Heart right ventricle (tissue), 16 donors: ENCODE data around the gene TSEN54. TPM values are rescaled to one million over a fixed set of nuclear protein-coding genes. Genes with fewer than 3 reads are reported as not detected.

Source experiments
- ATAC-seq, 8 donors: fragments of 200-7000 bp; cut with Tn5 transposase; one replicate each; pipeline ENCODE4 v1.9.1; 2020; ENCODE audit warnings: mild to moderate bottlenecking in 8 of 8, moderate library complexity in 8 of 8, moderate number of reproducible peaks in 1 of 8
- DNase-seq, 2 donors: peaks; one replicate each; pipeline ENCODE4 v3.0.0-alpha.2; 2020
- H3K27ac ChIP-seq, 10 donors: fragments of 200-600 bp; sonication (generic) in 2 of 10; one replicate each; pipeline versions ENCODE4 v1.5.0 to v1.8.0; 2020 to 2022; ENCODE audit warnings: mild to moderate bottlenecking in 3 of 10
- H3K27me3 ChIP-seq, 7 donors: fragments of 200-600 bp; one replicate each; pipeline ENCODE4 v1.8.0; 2021 to 2022; ENCODE audit warnings: mild to moderate bottlenecking in 2 of 7
- H3K36me3 ChIP-seq, 9 donors: fragments of 200-600 bp; sonication (generic) in 1 of 9; one replicate each; pipeline versions ENCODE4 v1.5.0 to v1.8.0; 2020 to 2022; ENCODE audit warnings: mild to moderate bottlenecking in 2 of 9
- H3K4me1 ChIP-seq, 9 donors: fragments of 200-600 bp; sonication (generic) in 1 of 9; one replicate each; pipeline versions ENCODE4 v1.5.0 to v1.8.0; 2020 to 2022; ENCODE audit warnings: mild to moderate bottlenecking in 4 of 9
- H3K4me3 ChIP-seq, 10 donors: fragments of 200-600 bp; sonication (generic) in 2 of 10; one replicate each; pipeline versions ENCODE4 v1.5.0 to v1.8.0; 2020 to 2022; ENCODE audit warnings: mild to moderate bottlenecking in 7 of 10, moderate library complexity in 2 of 10
- H3K9me3 ChIP-seq, 11 donors: fragments of 200-600 bp in 10 of 11; sonication (generic) in 2 of 11; one replicate each; pipeline versions ENCODE4 v1.5.0 to v1.8.0; 2013 to 2022; ENCODE audit warnings: mild to moderate bottlenecking in 2 of 11, control low read depth in 1 of 11, moderate library complexity in 1 of 11
- CTCF ChIP-seq, 9 donors: fragments of 200-600 bp; sonication (generic) in 2 of 9; IDR thresholded peaks; one replicate each; pipeline versions ENCODE4 v1.5.0 to v1.8.0; 2021 to 2022; ENCODE audit warnings: antibody characterized with exemption in 9 of 9, mild to moderate bottlenecking in 5 of 9, moderate library complexity in 1 of 9
- WGBS, 2 donors: extraction: QIAGEN DNeasy Blood & Tissue Kit; methylation state at CpG; one replicate each; pipeline ENCODE4 v1.1.7; 2013; ENCODE audit warnings: inconsistent platforms in 1 of 2; 5-methylcytosine and 5-hydroxymethylcytosine counted together
- intact Hi-C, 10 donors: fragments of 100-400 bp; cut with DNase I; formaldehyde crosslinking; loops; one replicate each; pipeline versions ENCODE4 v1.11.1 to v1.14.2; 2022
- polyA plus RNA-seq, 2 donors: library from polyadenylated mRNA; stranded (reverse); fragments of 200-250 nt; gene quantifications; one replicate each; pipeline ENCODE4 v1.2.3, GENCODE V29; 2013
- total RNA-seq, 10 donors: library from RNA; stranded (reverse); fragmentation: NEBNext Ultra II Directional in 3 of 10; extraction: Animal tissue kit (Norgen Biotek cat#: 25700) in 3 of 10; gene quantifications; one replicate each; pipeline versions ENCODE4 v1.2.1 to v1.2.4, GENCODE V29; 2021 to 2023
- donor health status: Arrhythmogenic right ventricular cardiomyopathy.
- donor health status: ischemic (EF 13 %, LVEDD 7.1; RV severe dilation, severe dysfunction).
- donor health status: healthy with polysubstance abuse.
- donor health status: DM: no; HTN: yes; CAD: no.
- donor health status: DM: no; HTN: no; CAD: no.
- donor health status: ischemic (EF 25% LVEDD 6.9; RV normal size, moderate dysfunction).
- donor health status: ischemic (EF 25% LVEDD 5.7; RV mildly dilated, moderate dysfunction).
- donor health status: healthy.
- donor health status: DM: yes; HTN: yes; CAD: no.
- donor health status: Ischemic cardiomyopathy.
- donor health status: ischemic (EF 35%, LVEDD 5.7; RV mildly dilated, moderate dysfunction).
- donor health status: nonischemic (EF 11% LVEDD 7.7; RV severe dilation, severe dysfunction).
- donor health status: DM: yes; HTN: yes; CAD: no.
- donor health status: PGD.
- donor health status: ischemic (EF 29% LVEDD 5.4; RV normal size, mild dysfunction).
- donor health status: nonischemic (EF 23%, LVEDD 6.1; RV moderate dilation, normal function).

TSEN54 gene
- total and polyA plus RNA-seq, 12 donors, result 4.2 to 18.1 (median 6.7) TPM

DNA sequence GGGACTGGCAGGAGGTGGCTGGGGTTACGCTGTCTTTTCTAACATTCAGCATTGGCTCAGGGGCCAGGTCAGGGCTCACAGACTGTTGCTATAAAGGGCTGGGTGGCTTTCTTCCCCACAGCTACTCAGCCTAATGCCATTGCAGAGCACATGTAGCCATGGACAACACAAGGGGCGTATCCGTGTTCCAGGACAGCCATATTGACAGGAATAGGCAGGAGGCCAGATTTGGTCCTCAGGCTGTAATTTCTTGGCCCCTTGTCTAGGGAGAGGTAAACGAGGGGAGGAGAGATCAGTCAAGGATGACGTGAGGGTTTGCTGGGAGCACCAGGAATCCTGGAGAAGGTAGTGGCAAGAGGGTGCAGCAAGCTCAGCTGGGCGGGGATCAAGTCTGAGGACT is 50.1 kb downstream of the TSEN54 start:
- Histone ChIP-seq H3K9me3 (no peaks in the 10 kb centered on the region), H3K27me3 (no peaks in the 10 kb centered on the region), H3K4me1 (peaks cover 0 to 12% (median 0%) of the 10 kb centered on the region in 9 donors), H3K4me3 (no peak overlapping the region), H3K27ac (no peak overlapping the region), H3K36me3 (peaks cover 0 to 6% (median 0%) of the 10 kb centered on the region in 9 donors)
- no peak for TF ChIP-seq CTCF (IDR thresholded peaks at IDR 0.05)
- intact Hi-C loops, result no loop called here
- 72 to 85% methylated on average over 6 of the region's 6 CpGs for WGBS, 2 donors
- DNase-seq (no peak), ATAC-seq (no peak)

GRCh38 chr17:75566834-75567233 is 50.5 kb downstream of the TSEN54 start:
- no peak for TF ChIP-seq CTCF (IDR thresholded peaks at IDR 0.05)
- 94 to 98% methylated on average over 5 of the region's 5 CpGs for WGBS, 2 donors
- DNase-seq (no peak), ATAC-seq (no peak)
- Histone ChIP-seq H3K4me1 (peaks cover 0 to 16% (median 0%) of the 10 kb centered on the region in 9 donors), H3K4me3 (no peak overlapping the region), H3K27me3 (no peaks in the 10 kb centered on the region), H3K27ac (no peak overlapping the region), H3K9me3 (no peaks in the 10 kb centered on the region), H3K36me3 (peaks cover 0 to 6% (median 0%) of the 10 kb centered on the region in 9 donors)
- intact Hi-C loops, result no loop called here

DNA sequence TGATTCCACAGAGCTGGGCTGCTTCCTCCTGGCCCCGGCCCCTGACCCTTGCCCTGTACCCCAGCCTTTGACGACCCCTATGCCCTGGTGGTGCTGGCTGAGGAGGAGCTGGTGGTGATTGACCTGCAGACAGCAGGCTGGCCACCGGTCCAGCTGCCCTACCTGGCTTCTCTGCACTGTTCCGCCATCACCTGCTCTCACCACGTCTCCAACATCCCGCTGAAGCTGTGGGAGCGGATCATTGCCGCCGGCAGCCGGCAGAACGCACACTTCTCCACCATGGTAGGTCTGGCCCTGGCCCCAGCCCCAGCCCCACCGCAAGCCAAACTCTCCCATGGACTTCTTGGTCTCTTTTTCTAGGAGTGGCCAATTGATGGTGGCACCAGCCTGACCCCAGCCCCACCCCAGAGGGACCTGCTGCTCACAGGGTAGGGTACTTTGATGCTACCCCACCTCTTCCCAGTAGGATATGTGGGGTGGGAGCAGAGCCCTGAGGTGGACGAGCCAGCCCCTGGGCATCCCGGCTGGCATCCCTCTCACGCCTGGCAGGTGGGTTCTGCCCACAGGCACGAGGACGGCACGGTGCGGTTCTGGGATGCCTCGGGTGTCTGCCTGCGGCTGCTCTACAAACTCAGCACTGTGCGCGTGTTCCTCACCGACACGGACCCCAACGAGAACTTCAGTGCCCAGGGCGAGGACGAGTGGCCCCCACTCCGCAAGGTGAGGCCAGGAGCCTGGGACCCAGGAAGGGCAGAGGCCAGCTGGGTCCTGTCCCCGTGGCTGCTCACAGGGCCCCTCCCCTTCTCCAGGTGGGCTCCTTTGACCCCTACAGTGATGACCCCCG is 52.3 kb downstream of the TSEN54 start:
- DNase-seq (no peak), ATAC-seq (no peak)
- Histone ChIP-seq H3K36me3 (peaks cover 0 to 4% (median 0%) of the 10 kb centered on the region in 9 donors), H3K9me3 (no peaks in the 10 kb centered on the region), H3K27me3 (no peaks in the 10 kb centered on the region), H3K27ac (no peak overlapping the region), H3K4me3 (no peak overlapping the region), H3K4me1 (peaks cover 0 to 18% (median 0%) of the 10 kb centered on the region in 9 donors)
- WGBS, 2 donors, result 96% methylated on average over 31 of the region's 31 CpGs
- TF ChIP-seq CTCF (IDR thresholded peaks at IDR 0.05), result no peak
- intact Hi-C loops, result no loop called here

DNA sequence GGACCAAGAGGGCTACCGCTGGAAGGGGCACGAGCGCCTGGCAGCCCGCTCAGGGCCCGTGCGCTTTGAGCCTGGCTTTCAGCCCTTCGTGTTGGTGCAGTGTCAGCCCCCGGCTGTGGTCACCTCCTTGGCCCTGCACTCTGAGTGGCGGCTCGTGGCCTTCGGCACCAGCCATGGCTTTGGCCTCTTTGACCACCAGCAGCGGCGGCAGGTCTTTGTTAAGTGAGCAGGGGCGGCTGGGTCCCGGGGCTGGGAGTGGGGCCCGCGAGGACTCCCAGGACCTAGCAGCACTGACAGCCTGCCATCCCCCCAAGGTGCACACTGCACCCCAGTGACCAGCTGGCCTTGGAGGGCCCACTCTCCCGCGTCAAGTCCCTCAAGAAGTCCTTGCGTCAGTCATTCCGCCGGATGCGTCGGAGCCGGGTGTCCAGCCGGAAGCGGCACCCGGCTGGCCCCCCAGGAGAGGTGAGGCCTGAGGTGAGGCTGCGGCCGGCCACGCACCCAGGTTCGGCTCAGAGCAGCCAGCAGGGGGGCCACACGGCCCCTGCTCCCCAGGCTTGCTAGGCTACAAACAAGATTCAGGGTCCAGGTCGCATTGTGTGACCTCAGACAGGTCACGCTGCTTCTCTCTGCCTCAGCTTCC is 53.8 kb downstream of the TSEN54 start:
- no peak for TF ChIP-seq CTCF (IDR thresholded peaks at IDR 0.05)
- Histone ChIP-seq H3K9me3 (no peaks in the 10 kb centered on the region), H3K27me3 (no peaks in the 10 kb centered on the region), H3K27ac (peak overlapping the region in 2 of 10 donors; percentile 48 to 88), H3K36me3 (no peaks in the 10 kb centered on the region), H3K4me3 (no peak overlapping the region), H3K4me1 (peaks cover 0 to 18% (median 0%) of the 10 kb centered on the region in 9 donors)
- DNase-seq (no peak), ATAC-seq (no peak)
- intact Hi-C loops, result no loop called here
- 95% methylated on average over 35 of the region's 35 CpGs for WGBS, 2 donors
